HG03060 (cell line): ENCODE measurements around the gene DCDC2C.

Experiments
- ATAC-seq: cut with Tn5 transposase; IDR thresholded peaks from one replicate; pipeline ENCODE4 v1.9.1; 2021; ENCODE audit warnings: low read depth, moderate number of reproducible peaks; ENCODE audit not compliant: unreplicated experiment

Gene DCDC2C

DNA sequence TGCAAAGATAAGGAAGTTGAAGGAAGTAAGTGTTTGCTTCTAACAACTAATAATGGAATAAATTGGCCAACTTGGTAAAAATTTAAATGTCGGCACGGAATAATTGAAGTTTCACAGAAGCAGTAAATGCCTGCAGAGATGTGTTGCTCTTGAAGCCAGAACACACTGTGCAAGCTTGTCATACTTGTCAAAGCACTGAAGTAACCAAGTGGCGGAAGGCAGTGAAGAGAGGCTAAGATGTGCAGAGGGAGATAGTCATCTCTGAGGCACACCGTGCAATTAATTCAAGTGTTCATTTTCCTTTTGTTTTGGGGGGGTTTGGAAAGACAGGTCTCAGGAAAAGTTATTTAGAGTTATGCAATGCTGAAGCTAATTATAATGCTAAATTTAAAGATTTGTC lies 5.2 kb downstream of the DCDC2C start:
- no peak for ATAC-seq

DNA sequence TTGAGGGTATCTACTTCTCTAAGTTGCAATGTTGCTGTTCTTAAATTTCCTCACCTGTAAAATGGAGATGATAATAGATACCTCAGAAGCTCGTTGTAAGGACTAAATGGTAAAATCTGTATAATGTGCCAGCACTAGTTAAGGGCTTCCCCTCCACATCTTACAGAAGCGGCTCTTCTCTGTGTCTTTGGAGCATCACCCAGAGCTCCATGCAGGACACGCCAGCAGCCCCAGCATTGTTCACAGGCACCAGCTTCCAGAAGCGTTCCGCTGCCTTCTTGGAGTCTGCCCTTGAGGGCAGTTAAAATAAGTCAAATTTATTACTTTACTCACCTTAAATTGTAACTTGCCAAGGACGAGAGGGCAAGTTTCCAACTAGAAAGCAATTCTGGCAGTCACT lies 5.8 kb downstream of the DCDC2C start:
- ATAC-seq = no peak

DNA sequence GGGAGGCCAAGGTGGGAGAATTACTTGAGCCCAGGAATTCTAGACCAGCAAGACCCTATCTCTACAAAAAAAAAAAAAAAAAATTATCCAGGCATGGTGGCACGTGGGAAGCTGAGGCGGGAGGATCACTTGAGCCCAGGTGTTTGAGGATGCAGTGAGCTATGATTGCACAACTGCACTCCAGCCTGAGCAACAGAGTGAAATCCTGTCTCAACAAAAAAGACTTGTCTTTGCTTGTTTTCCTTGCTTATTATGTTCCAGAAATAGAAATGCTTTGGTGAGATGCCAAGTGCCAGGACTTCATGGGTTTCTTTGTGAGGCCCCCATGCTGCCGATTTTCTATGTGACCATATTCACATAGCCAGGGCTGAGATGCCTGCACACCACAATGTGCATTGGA lies 9.0 kb downstream of the DCDC2C start:
- no peak for ATAC-seq

DNA sequence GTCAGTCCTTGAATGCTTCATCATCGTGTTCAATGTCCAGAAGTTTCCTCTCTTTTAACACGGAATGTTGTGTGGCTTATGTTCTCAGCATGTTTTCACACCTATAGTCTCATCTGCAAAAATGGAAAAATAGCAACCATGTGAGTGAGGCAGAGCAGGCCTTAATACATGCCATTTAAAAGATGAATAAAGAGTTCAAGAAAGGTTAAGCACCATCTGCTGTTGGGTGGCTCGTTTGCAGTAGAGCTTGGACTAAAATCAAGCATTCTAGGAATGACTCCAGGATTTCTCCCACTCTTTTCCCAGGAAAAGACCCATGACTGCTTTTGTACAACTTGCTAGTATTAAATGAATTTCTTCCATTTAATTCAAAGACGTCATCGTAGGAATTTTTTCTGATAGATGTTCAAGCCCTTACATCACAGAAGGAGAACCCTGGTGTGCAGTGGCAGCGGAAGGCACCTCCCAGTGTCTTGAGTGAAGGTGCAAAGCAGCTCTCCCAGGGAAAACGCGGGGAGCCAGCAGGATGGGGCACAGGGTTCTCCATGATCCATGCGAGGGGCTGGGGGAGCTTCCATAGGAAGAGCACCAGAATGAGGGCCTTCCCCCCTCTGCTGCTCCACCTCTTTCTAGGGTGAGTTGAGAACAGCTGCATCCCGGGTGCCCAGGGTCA lies 9.6 kb downstream of the DCDC2C start:
- no peak for ATAC-seq

DNA sequence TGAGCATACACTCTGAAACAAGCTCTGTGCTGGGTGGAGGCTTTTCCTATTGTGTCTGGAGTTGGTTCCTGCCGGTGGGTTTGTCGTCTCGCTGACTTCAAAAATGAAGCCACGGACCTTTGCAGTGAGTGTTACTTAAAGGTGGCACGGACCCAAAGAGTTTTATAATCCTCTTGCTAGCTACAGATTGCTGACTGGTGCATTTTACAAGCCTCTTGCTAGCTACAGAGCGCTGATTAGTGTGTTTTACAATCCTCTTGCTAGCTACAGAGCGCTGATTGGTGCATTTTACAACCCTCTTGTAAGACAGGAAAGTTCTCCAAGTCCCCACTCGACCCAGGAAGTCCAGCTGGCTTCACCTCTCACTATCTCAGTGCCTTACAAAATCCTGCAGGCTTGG lies 15.3 kb downstream of the DCDC2C start:
- ATAC-seq = no peak

DNA sequence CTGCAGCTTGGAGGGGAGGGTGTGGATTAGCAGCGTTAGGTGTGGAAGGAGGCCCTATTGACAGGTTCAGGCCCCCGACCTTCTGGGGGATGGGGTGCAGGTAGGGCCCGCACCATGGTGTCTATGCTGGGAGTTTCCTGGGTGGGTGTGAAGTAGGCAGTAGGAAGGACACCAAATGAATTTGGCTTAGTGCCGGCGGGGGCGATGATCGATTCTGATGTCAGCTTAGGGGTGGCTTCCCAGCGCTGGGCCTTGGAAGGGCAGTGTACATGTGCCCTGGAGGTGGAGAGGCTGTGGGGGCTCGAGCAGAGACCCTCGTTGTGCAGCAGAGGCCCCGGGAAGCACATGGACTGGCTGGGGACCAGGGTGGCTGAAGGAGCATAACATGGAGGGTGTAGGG lies 21.6 kb downstream of the DCDC2C start:
- no peak for ATAC-seq

DNA sequence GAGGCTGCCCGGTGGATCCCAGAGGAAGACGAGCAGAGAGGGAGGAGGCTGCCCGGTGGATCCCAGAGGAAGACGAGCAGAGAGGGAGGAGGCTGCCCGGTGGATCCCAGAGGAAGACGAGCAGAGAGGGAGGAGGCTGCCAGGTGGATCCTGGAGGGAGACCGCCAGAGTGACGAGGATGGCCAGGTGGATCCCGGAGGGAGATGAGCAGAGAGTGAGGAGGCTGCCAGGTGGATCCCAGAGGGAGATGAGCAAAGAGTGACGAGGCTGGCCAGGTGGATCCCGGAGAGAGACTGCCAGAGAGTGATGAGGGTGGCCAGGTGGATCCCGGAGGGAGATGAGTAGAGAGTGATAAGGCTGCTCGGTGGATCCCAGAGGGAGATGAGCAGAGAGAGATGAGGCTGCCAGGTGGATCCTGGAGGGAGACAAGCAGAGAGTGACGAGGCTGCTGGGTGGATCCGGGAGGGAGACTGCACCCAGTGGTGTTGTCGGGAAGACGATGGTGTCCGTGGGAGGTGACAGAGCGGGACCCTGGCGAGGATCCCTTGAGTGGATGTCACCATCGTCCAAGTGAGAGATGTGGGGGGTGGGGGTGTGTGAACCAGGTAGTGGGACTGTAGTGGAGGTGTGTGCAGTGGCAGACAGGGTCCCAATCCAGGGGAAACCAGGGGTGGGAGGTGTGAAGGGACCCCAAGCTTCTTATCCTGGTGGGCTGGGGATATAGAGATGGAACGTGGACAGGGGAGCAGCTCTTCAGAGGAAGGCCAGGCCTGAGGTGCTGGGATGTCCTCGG lies 22.3 kb downstream of the DCDC2C start:
- ATAC-seq = no peak

DNA sequence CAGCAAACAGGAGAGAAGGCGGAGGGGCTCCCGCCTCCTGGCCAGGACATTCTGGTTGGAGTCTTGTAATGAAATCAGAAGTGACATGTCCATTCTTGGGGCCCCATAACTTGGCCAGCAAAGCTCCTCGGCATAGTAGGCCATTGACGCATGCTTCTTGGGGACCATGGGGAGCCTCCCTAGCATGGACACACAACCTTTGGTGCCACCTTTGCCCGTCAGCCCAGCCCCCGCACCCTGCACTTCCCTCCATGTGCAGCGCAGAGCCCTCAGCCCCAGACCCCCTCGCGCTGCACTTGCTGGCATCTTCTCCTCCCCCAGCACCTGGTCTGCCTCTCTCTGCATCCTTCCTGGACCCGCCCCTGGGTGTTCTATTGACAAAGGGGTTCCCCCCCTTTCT lies 23.1 kb downstream of the DCDC2C start:
- no peak for ATAC-seq

DNA sequence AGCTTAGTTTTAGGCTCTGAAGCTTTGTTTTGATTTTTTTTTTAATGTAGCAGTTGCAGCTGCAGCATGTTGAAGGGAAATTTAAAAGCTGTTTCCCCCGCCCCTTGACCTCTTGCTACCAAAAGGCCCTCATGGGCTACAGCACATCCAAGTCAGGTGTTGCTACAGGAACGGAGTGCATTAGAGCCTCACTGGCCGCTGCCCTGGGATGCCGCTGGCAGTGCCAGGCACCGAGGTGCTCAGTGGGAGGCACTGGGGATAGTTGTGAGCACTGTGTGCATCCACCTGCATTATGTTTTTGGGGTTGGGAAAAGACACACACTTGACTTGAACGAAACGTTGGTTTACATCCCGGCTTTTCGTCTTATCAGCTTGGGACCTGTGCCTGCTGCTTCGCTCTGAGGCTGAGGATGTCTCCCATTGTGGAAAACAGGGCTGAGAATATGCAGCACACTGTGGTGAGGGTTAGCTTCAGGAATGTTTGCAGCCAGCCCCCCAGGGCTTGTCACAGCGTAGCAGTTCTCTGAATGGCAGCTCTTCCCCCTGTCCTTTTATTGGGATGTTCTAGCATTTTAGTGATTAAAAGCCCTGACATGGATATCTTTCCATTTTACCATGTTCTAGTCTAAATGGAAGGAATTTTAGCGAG lies 24.1 kb downstream of the DCDC2C start:
- no peak for ATAC-seq

DNA sequence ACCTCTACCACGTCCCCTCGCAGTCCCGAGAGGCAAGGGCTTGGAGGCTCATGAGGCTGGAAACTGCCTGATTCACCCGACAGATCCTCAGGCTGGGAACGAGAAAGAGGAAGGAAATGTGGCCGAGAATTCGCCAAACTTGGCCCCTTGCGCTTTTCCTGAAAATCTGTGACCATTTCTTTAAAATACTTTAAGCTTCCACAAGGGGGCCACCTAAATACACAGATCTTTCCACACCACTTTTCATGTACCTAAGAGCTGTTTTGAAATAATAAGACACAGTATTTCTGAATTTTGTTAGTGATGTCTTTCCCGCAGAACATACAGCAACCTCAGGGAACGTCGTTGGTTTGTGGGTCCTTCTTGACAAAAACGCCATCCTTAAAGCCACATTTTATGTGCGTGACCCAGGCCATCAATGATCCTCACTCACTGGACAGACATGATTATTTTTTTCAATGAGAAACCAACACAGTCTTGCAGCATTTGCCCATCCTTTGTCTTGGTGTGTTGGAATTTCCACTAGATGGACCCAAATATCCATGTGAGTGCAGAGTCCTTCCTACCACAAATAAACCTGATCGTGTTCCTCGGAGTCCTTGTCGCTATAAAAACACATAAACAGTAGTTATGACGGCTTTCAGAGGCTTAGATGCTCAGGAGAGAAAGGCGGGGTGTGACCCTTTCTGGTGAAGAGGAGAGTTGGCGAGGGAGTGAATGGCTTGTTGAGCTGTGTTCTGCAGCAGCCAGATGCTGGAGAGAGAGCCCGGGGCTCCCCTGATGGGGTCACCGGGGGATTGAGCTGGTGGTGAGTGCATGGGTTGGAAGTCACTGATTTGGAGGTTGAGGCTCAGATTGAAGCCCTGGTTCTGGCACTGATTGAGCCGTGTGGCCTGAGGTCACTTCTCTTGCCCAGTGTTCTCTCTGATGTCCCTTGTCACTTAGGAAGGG lies 25.0 kb downstream of the DCDC2C start:
- no peak for ATAC-seq

DNA sequence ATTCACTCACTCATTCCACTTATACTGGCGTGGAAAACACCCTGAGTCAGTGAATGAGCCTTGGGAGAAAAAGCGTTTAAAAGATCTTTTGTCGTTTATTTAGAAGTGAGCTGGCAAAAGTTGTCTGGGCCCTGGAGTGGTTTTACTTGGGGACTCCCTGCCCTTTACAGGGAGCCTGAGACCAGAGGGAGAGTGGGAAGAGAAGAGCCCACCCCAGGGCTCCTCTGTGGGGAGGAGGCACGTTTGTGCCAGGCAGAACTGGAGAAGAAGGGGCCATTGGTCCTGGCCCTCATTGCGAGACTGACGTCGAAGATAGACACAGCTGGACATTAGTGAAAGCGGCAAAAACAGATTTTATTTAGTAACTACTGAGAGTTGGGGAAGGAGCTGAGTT lies 25.7 kb downstream of the DCDC2C start:
- ATAC-seq = no peak

DNA sequence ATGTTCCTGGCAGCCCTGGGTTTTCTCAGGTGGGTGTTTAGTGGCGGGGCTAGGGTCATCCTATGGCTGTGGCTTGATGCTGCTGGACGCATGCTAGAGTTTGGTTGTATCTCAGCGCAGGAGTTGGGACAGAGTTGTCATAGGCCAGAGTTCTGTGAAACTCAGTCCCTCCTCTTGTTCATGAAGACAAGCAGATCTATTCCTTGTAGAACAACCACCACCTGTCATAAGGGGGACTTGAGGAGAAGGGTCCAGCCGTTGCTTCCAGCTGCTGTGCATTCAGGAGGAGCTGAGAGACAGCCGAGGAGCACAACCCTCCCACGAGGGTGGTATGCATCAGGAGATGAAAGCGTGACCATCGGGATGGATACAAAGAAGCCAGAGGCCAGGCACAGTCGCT lies 26.4 kb downstream of the DCDC2C start:
- ATAC-seq = no peak

DNA sequence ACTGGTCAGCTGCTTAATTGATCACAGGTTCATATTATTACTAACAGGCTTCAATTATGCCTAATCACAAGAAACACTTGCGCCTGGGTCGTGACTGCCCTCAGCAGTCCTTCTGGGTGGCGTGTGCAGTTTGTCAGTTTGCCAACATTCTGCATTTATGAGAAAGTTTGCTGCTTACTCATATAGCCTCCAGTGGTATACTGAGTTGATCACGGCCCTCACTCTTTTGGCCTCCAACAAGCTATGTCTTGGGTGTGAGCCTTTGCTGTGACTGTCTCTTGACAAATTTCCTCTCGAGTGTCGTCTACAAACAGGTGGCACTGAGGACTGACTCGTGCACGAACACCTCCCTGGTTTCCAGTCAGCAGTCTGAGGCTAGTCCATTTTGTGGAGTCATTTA lies 27.3 kb downstream of the DCDC2C start:
- no peak for ATAC-seq

DNA sequence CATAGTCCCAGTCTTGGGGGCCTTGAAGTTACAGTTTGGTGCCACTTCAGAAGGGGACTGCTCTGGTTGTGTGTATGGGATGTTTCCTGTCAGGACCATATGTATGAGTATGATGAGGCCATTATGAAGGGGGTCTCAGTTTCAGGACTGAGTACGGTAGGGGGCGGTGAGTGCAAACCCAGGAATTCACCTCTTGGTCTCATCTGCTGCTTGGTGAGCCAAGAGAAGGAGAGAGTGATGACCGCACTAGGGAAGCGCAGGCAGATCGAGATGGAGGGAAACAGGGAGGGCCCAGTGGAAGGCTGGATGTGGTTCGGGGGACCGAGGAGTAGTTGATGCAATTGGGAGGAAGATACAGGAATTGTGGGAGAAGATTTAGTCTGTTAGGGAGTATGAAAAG lies 28.5 kb downstream of the DCDC2C start:
- ATAC-seq = no peak

DNA sequence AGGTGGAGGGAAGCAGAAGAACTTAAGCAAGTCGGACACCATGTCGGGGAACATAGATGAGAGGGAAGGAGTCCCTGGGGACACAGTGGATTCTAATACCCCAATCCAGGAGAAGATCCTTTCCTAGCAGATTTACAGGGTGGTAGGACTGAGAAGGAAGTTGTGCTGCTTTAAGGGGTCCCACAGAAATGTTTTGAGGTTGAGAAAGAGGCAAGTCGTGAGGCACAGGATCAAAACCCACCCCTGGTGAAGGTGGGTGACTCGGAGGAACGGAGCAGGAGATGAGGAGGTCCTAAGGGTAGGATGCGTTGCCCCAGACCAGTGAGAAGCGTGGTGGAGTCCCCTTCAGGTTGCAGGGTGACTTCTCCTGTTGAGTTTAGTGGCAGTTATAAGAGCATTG lies 32.7 kb downstream of the DCDC2C start:
- ATAC-seq = no peak

DNA sequence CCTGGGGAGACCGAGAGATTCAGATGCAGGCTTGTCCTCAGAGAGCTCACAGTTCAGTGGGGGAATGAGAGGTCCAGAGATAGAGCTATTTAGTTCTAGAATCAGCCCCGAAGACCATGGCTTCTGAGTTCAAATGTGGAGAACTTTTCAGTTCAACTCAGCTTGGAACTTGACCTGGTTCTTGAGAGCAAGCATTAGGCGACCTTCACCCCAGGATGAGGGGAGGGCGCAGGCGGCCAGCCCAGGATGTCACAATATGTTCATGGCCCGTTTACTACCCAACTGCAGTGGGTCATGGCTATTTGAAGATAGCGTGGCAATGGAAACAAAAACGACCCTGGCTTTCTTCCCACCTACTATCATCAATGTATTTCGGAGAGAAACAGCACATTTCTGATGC lies 33.8 kb downstream of the DCDC2C start:
- no peak for ATAC-seq

DNA sequence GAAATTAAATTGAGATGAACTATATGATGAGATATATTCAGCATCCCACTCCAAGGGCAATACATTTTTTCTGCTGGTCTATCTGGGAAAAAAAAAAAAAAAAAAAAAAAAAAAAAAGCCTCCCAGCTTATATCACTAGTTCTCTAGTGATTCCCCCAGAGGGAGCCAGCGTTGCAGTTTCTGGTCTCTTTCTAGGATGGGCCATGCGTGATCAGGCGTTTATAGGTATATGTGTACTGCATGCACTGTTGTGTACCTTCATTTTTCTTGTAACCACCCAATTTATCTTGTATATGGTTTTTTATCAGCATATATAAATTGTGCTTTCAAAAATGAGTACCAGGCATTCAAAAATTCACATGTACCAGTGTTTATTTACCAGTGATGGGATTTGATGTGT lies 35.1 kb downstream of the DCDC2C start:
- ATAC-seq = no peak

DNA sequence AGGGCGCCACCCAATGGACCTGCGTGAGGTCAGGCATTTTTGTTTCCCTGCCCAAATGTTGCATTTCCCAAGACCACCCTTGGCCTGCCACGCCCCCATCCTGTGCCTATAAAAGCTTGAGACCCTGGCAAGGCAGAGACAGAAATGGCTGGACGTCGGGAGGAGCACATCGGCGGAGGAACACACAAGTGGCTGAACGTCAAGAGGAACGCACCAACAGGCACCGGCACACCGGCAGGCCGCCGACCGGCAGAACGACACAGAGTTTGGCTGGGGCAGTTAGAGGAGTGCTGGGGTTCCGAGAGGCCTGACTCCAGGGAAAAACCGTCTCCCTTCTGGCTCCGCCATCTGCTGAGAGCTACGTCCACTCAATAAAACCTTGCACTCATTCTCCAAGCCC lies 35.9 kb downstream of the DCDC2C start:
- ATAC-seq = no peak

DNA sequence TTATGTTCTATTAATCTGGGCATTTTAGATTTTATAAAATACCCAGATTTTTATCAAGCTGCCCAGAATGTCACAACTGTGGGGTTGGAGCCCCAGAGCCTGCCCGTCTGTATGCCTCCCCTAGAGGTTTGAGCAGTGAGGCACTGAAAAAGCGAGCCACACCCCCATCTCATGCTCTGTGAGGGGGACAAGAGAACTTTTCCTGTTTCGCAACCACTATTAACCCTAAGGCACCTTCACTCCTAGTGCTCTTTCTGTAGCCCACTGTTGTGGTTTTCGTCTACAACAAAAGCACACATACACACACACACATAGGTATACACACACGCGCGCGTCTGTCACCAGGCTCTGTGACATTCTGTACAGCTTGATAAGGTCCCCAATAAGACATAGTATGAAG lies 38.0 kb downstream of the DCDC2C start:
- no peak for ATAC-seq

DNA sequence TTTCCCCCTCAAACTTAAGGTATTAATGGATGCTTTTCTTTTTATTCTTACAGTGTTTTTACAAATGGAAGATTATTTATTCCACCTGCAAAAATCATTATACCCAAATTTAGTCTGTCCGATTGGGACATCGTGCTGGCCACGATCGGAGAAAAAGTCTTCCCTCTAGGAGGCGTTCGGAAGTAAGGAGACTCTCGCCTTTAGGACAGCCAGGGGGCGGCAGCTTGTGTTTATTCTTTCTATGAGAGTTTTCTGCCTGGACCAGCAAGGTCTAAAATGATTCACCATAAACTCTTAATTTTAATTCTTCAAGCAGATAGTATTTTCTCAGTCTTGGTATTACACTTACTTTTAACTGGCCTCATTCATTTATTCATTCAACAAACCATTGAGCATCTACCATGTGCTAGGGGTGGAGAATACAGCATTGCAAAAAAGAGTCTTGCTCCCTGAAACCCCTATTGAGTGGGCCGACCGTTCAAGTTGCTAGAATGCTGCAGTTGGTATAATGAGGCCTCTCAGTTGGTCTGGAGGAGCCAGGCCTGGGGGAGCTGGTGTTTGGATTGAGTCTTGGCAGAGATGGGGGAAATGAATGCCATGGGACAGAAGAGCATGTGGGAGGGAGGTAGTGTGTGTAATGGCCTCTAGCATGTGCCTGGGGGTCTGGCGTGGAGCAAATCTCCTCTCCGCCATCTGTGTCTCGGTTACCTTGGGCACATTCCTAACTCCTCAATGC lies 38.7 kb downstream of the DCDC2C start:
- no peak for ATAC-seq
